ENCODE measurements around the gene HOXB2.
A peak's percentile ranks its signal among the peaks of the same experiment; 100 is the strongest.
"Not testable (repeated sequence)": the region's sequence is repeated elsewhere in the genome, so short reads cannot be mapped to it uniquely, and the experiment has no call there.

Gene HOXB2

GRCh38 chr17:48529683-48530009 is 15.3 kb downstream of the HOXB2 start:
- Histone ChIP-seq H3K27ac (peak overlapping the region in 4 of 21 experiments; percentile 49 to 69 (median 66)), H3K4me3 (no peak overlapping the region)

GRCh38 chr17:48528936-48529682 is 15.8 kb downstream of the HOXB2 start:
- H3K27ac ChIP-seq: peak overlapping the region in 4 of 21 experiments; percentile 49 to 69 (median 66)
- H3K4me3 ChIP-seq: no peak overlapping the region

GRCh38 chr17:48528153-48528935 is 16.6 kb downstream of the HOXB2 start:
- Histone ChIP-seq H3K4me3 (no peak overlapping the region), H3K27ac (no peak overlapping the region)

GRCh38 chr17:48527547-48527932 is 17.4 kb downstream of the HOXB2 start:
- no peak overlapping the region for H3K4me3 ChIP-seq
- H3K27ac ChIP-seq: no peak overlapping the region

- no peak overlapping the region for H3K27ac ChIP-seq
- no peak overlapping the region for H3K4me3 ChIP-seq
These were observed 18.0 kb downstream of the HOXB2 start for GRCh38 chr17:48526608-48527546.

- H3K4me3 ChIP-seq: no peak overlapping the region
- no peak overlapping the region for H3K27ac ChIP-seq
These were observed 21.9 kb downstream of the HOXB2 start for GRCh38 chr17:48523010-48523409.

GRCh38 chr17:48522031-48522653 is 22.8 kb downstream of the HOXB2 start:
- Histone ChIP-seq H3K27ac (no peak overlapping the region), H3K4me3 (no peak overlapping the region)

GRCh38 chr17:48520631-48521079 is 24.3 kb downstream of the HOXB2 start:
- no peak overlapping the region for H3K4me3 ChIP-seq
- no peak overlapping the region for H3K27ac ChIP-seq

GRCh38 chr17:48519427-48519826 is 25.5 kb downstream of the HOXB2 start:
- no peak overlapping the region for H3K4me3 ChIP-seq
- no peak overlapping the region for H3K27ac ChIP-seq

- no peak overlapping the region for H3K4me3 ChIP-seq
- H3K27ac ChIP-seq: no peak overlapping the region
These were observed 27.4 kb downstream of the HOXB2 start for GRCh38 chr17:48517478-48517877.

GRCh38 chr17:48515925-48516900 is 28.7 kb downstream of the HOXB2 start:
- Histone ChIP-seq H3K27ac (no peak overlapping the region), H3K4me3 (no peak overlapping the region)

- H3K4me3 ChIP-seq: no peak overlapping the region
- no peak overlapping the region for H3K27ac ChIP-seq
These were observed 30.4 kb downstream of the HOXB2 start for GRCh38 chr17:48514477-48514876.

GRCh38 chr17:48513666-48514455 is 31.0 kb downstream of the HOXB2 start:
- H3K27ac ChIP-seq: no peak overlapping the region

GRCh38 chr17:48513097-48513496 is 31.8 kb downstream of the HOXB2 start:
- no peak overlapping the region for H3K4me3 ChIP-seq
- H3K27ac ChIP-seq: no peak overlapping the region

More at GRCh38 chr17:48513666-48514455, 31.0 kb downstream of the HOXB2 start:
- H3K4me3 ChIP-seq: no peak overlapping the region

- no peak overlapping the region for H3K4me3 ChIP-seq
- H3K27ac ChIP-seq: peak overlapping the region in 6 of 21 experiments; percentile 26 to 69 (median 53)
These were observed 33.9 kb downstream of the HOXB2 start for GRCh38 chr17:48510761-48511604.

- Histone ChIP-seq H3K27ac (peak overlapping the region in 3 of 21 experiments; percentile 51 to 69 (median 64)), H3K4me3 (no peak overlapping the region)
These were observed 34.5 kb downstream of the HOXB2 start for GRCh38 chr17:48510381-48510760.

GRCh38 chr17:48509708-48510107 is 35.2 kb downstream of the HOXB2 start:
- not testable (repeated sequence) for H3K27ac ChIP-seq, H3K4me3 ChIP-seq

Data from skin epidermis (tissue), 12 donors.